ENCODE data around the gene ANTXRL.

DNA sequence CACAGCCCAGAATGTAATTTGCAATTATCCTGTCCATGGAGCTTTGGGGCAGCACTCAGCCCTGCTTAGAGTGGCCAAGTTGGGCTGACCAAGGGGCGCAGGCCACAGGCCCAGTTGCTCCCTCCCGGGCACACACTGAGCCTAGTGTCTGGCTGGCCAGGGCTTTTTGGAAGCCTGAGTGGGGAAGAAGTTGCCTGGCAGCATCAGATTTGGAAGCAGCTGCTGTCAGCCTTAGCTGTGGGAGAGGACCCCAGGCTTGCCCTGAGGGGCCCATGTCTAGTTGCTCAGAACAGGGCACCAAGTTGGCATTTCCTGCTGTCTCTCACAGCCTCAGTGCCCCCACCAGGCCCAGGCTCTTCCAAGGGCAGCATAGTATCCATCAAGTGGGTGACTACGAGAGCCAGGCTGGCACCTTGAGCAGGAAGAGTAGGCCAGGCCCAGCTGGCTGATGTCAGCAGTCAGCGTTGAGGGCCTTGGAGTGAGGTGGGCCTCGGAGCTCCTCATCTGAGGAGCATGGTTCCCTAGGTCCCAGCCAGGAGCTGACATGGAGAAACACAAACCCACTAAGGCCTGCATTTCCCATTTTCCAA lies 14.4 kb downstream of the ANTXRL start:
- TF ChIP-seq TAF1 (IDR thresholded peaks at IDR 0.05; ENCODE audit: borderline replicate concordance, insufficient read depth, low read length) (no peak), POLR2AphosphoS5 (IDR thresholded peaks at IDR 0.05; ENCODE audit: low read depth, low read length) (no peak)
- TF ChIP-seq, protein P1, sequence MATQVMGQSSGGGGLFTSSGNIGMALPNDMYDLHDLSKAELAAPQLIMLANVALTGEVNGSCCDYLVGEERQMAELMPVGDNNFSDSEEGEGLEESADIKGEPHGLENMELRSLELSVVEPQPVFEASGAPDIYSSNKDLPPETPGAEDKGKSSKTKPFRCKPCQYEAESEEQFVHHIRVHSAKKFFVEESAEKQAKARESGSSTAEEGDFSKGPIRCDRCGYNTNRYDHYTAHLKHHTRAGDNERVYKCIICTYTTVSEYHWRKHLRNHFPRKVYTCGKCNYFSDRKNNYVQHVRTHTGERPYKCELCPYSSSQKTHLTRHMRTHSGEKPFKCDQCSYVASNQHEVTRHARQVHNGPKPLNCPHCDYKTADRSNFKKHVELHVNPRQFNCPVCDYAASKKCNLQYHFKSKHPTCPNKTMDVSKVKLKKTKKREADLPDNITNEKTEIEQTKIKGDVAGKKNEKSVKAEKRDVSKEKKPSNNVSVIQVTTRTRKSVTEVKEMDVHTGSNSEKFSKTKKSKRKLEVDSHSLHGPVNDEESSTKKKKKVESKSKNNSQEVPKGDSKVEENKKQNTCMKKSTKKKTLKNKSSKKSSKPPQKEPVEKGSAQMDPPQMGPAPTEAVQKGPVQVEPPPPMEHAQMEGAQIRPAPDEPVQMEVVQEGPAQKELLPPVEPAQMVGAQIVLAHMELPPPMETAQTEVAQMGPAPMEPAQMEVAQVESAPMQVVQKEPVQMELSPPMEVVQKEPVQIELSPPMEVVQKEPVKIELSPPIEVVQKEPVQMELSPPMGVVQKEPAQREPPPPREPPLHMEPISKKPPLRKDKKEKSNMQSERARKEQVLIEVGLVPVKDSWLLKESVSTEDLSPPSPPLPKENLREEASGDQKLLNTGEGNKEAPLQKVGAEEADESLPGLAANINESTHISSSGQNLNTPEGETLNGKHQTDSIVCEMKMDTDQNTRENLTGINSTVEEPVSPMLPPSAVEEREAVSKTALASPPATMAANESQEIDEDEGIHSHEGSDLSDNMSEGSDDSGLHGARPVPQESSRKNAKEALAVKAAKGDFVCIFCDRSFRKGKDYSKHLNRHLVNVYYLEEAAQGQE (IDR thresholded peaks at IDR 0.05; ENCODE audit: insufficient read depth in 1 of 2, low read depth in 2 of 2, low read length in 2 of 2), result no peak
